IPS-15b (cell line): ENCODE data around the gene MYBPC1.
"Not testable (repeated sequence)": the region's sequence is repeated elsewhere in the genome, so short reads cannot be mapped to it uniquely, and the experiment has no call there.

Experiments used
- H3K27me3 ChIP-seq: one replicate; pipeline ENCODE4 v1.6.1; 2013; ENCODE audit warnings: low read length; ENCODE audit not compliant: control insufficient read depth, insufficient read depth
- H3K36me3 ChIP-seq: one replicate; pipeline ENCODE4 v1.6.1; 2013; ENCODE audit warnings: low read length; ENCODE audit not compliant: control insufficient read depth, insufficient read depth
- H3K4me1 ChIP-seq: one replicate; pipeline ENCODE4 v1.6.1; 2013; ENCODE audit warnings: mild to moderate bottlenecking, low read length; ENCODE audit not compliant: control insufficient read depth, insufficient read depth
- H3K4me3 ChIP-seq: one replicate; pipeline ENCODE4 v1.5.1; 2013; ENCODE audit warnings: low read depth, low read length
- H3K9ac ChIP-seq: one replicate; pipeline ENCODE4 v1.6.1; 2013; ENCODE audit warnings: low read depth, mild to moderate bottlenecking, low read length
- H3K9me3 ChIP-seq: one replicate; pipeline ENCODE4 v1.6.1; 2013; ENCODE audit warnings: mild to moderate bottlenecking, low read length; ENCODE audit not compliant: control insufficient read depth, insufficient read depth

The MYBPC1 gene

GRCh38 chr12:101681627-101682026, 86.9 kb downstream of the MYBPC1 start:
- not testable (repeated sequence) for H3K9me3 ChIP-seq, H3K9ac ChIP-seq, H3K4me1 ChIP-seq, H3K27me3 ChIP-seq, H3K36me3 ChIP-seq, H3K4me3 ChIP-seq

- no peaks in the 10 kb centered on the region for H3K36me3 ChIP-seq
- H3K4me1 ChIP-seq = peaks cover 9% of the 10 kb centered on the region
- H3K9ac ChIP-seq = no peak overlapping the region
- H3K27me3 ChIP-seq = no peaks in the 10 kb centered on the region
- no peak overlapping the region for H3K4me3 ChIP-seq
- no peaks in the 10 kb centered on the region for H3K9me3 ChIP-seq
Observed at GRCh38 chr12:101685092-101685491, 90.3 kb downstream of the MYBPC1 start.

- Histone ChIP-seq H3K9me3 (no peaks in the 10 kb centered on the region), H3K4me1 (peaks cover 9% of the 10 kb centered on the region), H3K4me3 (no peak overlapping the region), H3K36me3 (no peaks in the 10 kb centered on the region), H3K9ac (no peak overlapping the region), H3K27me3 (no peaks in the 10 kb centered on the region)
Observed at GRCh38 chr12:101686176-101686575, 91.4 kb downstream of the MYBPC1 start.

- Histone ChIP-seq H3K36me3 (no peaks in the 10 kb centered on the region), H3K9ac (no peak overlapping the region), H3K9me3 (no peaks in the 10 kb centered on the region), H3K4me1 (no peaks in the 10 kb centered on the region), H3K27me3 (peaks cover 6% of the 10 kb centered on the region), H3K4me3 (no peak overlapping the region)
Observed at GRCh38 chr12:101690544-101691098, 95.8 kb downstream of the MYBPC1 start.

GRCh38 chr12:101691503-101692096, 96.8 kb downstream of the MYBPC1 start:
- Histone ChIP-seq H3K9ac (no peak overlapping the region), H3K27me3 (peaks cover 15% of the 10 kb centered on the region), H3K36me3 (no peaks in the 10 kb centered on the region), H3K4me1 (no peaks in the 10 kb centered on the region), H3K4me3 (no peak overlapping the region), H3K9me3 (no peaks in the 10 kb centered on the region)

GRCh38 chr12:101694297-101694848, 99.6 kb downstream of the MYBPC1 start:
- Histone ChIP-seq H3K9ac (no peak overlapping the region), H3K9me3 (no peaks in the 10 kb centered on the region), H3K27me3 (peaks cover 20% of the 10 kb centered on the region), H3K4me3 (no peak overlapping the region), H3K4me1 (no peaks in the 10 kb centered on the region), H3K36me3 (peaks cover 2% of the 10 kb centered on the region)

- Histone ChIP-seq H3K9ac (no peak overlapping the region), H3K27me3 (peaks cover 20% of the 10 kb centered on the region), H3K9me3 (no peaks in the 10 kb centered on the region), H3K4me3 (no peak overlapping the region), H3K4me1 (no peaks in the 10 kb centered on the region), H3K36me3 (peaks cover 2% of the 10 kb centered on the region)
Observed at GRCh38 chr12:101694986-101695385, 100.2 kb downstream of the MYBPC1 start.

- peaks cover 2% of the 10 kb centered on the region for H3K36me3 ChIP-seq
- no peak overlapping the region for H3K4me3 ChIP-seq
- H3K4me1 ChIP-seq = no peaks in the 10 kb centered on the region
- H3K9me3 ChIP-seq = no peaks in the 10 kb centered on the region
- H3K27me3 ChIP-seq = peaks cover 20% of the 10 kb centered on the region
- H3K9ac ChIP-seq = no peak overlapping the region
Observed at GRCh38 chr12:101695706-101696105, 100.9 kb downstream of the MYBPC1 start.

GRCh38 chr12:101696251-101697196, 101.8 kb downstream of the MYBPC1 start:
- Histone ChIP-seq H3K4me3 (peak overlapping the region; percentile 77), H3K9me3 (no peaks in the 10 kb centered on the region), H3K27me3 (peaks cover 20% of the 10 kb centered on the region), H3K4me1 (no peaks in the 10 kb centered on the region), H3K36me3 (peaks cover 2% of the 10 kb centered on the region), H3K9ac (peak overlapping the region; percentile 38)

- Histone ChIP-seq H3K36me3 (peaks cover 2% of the 10 kb centered on the region), H3K9ac (peak within 1 kb of the TSS; percentile 38), H3K9me3 (no peaks in the 10 kb centered on the region), H3K4me3 (peak within 1 kb of the TSS; percentile 80), H3K4me1 (no peaks in the 10 kb centered on the region), H3K27me3 (peaks cover 20% of the 10 kb centered on the region)
Observed at GRCh38 chr12:101697197-101697929, 102.6 kb downstream of the MYBPC1 start, which contains the start of gene CHPT1. TSS of gene CHPT1 (plus strand) at chr12:101697640. CDS start at chr12:101697862, 222 bp downstream.
